OCI-LY7 (cell line): ENCODE measurements around the gene PTPRM. TPM values are rescaled to one million over a fixed set of nuclear protein-coding genes. Genes with fewer than 3 reads are reported as not detected.

Experiments
- BruUV-seq: library from RNA; stranded (reverse); fragments of 400-500 nt; replicated peaks from 2 replicates; lab custom pipeline; 2021; lab: Mats Ljungman, UMichigan
- CTCF ChIA-PET: fragments of 300-600 bp; sonication (Branson Sonifier 250); formaldehyde crosslinking; loops from one replicate; lab custom pipeline; 2022; ENCODE audit warnings: antibody characterized with exemption; ENCODE audit not compliant: unreplicated experiment; lab: Charles Lee
- POLR2A ChIA-PET: fragments of 300-600 bp; sonication (Branson Sonifier 250); formaldehyde crosslinking; loops from one replicate; lab custom pipeline; 2022; ENCODE audit warnings: antibody characterized with exemption; lab: Charles Lee
- DNase-seq: peaks from one replicate; pipeline ENCODE4 v3.0.0-alpha.2; 2015; ENCODE audit warnings: low spot score
- H2AFZ ChIP-seq: fragments of 200-600 bp; sonication (generic), shearing (Covaris generic); 2 replicates; pipeline ENCODE4 v1.6.1; 2014; ENCODE audit warnings: mild to moderate bottlenecking, antibody characterized with exemption, low read length, moderate library complexity
- H3K27ac ChIP-seq: fragments of 200-600 bp; sonication (generic); 2 replicates; pipeline ENCODE4 v1.5.1; 2014; ENCODE audit warnings: mixed run types, low read depth, mild to moderate bottlenecking, moderate library complexity, low read length, inconsistent platforms; ENCODE audit not compliant: poor library complexity, severe bottlenecking
- H3K36me3 ChIP-seq: fragments of 200-600 bp; sonication (generic); 2 replicates; pipeline ENCODE4 v1.6.1; 2014; ENCODE audit warnings: mild to moderate bottlenecking, antibody characterized with exemption, low read length, moderate library complexity, mixed read lengths; ENCODE audit not compliant: insufficient read depth
- H3K4me1 ChIP-seq: fragments of 200-600 bp; sonication (generic); 2 replicates; pipeline ENCODE4 v1.5.1; 2014; ENCODE audit warnings: mild to moderate bottlenecking, low read length; ENCODE audit not compliant: insufficient read depth, poor library complexity, severe bottlenecking
- H3K4me2 ChIP-seq: fragments of 200-600 bp; sonication (generic); 2 replicates; pipeline ENCODE4 v1.6.1; 2014; ENCODE audit warnings: mild to moderate bottlenecking, low read length
- H3K4me3 ChIP-seq: fragments of 200-600 bp; sonication (generic); 2 replicates; pipeline ENCODE4 v1.5.1; 2014; ENCODE audit warnings: mild to moderate bottlenecking, low read depth, low read length; ENCODE audit not compliant: poor library complexity, severe bottlenecking
- H3K79me2 ChIP-seq: fragments of 200-600 bp; sonication (generic); 2 replicates; pipeline ENCODE4 v1.6.1; 2016; ENCODE audit warnings: low read depth, mild to moderate bottlenecking, low read length, moderate library complexity, mixed read lengths; ENCODE audit not compliant: insufficient read depth
- H3K9me2 ChIP-seq: fragments of 200-600 bp; sonication (generic); 2 replicates; pipeline ENCODE4 v1.6.1; 2016; ENCODE audit warnings: mild to moderate bottlenecking, low read length, mixed read lengths; ENCODE audit not compliant: insufficient read depth
- H3K9me3 ChIP-seq: fragments of 200-600 bp; sonication (generic); 2 replicates; pipeline ENCODE4 v1.6.1; 2014; ENCODE audit warnings: mild to moderate bottlenecking, mixed run types, low read length, mixed read lengths
- H4K20me1 ChIP-seq: fragments of 200-600 bp; sonication (generic); 2 replicates; pipeline ENCODE4 v1.6.1; 2014; ENCODE audit warnings: mild to moderate bottlenecking, antibody characterized with exemption, low read length, moderate library complexity, mixed read lengths; ENCODE audit not compliant: insufficient read depth
- CTCF ChIP-seq: fragments of 200-600 bp; sonication (generic); conservative IDR thresholded peaks from 2 replicates; pipeline ENCODE4 v1.5.1; 2014; ENCODE audit warnings: mild to moderate bottlenecking, antibody characterized with exemption, low read length, moderate library complexity, mixed read lengths
- EZH2phosphoT487 ChIP-seq: fragments of 200-600 bp; sonication (generic); IDR thresholded peaks from 2 replicates; pipeline ENCODE4 v1.6.1; 2018; ENCODE audit warnings: low read depth, borderline replicate concordance, mild to moderate bottlenecking, mixed run types, antibody characterized with exemption, low read length, moderate library complexity, mixed read lengths
- intact Hi-C: fragments of 100-400 bp; cut with micrococcal nuclease; formaldehyde crosslinking; loops from one replicate; pipeline ENCODE4 v1.10.0; 2022; ENCODE audit not compliant: unreplicated experiment
- total RNA-seq, 2 experiments: library from RNA; depleted of rRNA in 1 of 2; stranded (reverse); fragments of >200 nt in 1 of 2; shearing (Covaris generic) in 1 of 2; gene quantifications; 2 replicates each; pipeline ENCODE4 v1.2.3, GENCODE V29; 2014 to 2022

The PTPRM gene
- total RNA-seq, 2 experiments from 2014 or later: not detected

DNA sequence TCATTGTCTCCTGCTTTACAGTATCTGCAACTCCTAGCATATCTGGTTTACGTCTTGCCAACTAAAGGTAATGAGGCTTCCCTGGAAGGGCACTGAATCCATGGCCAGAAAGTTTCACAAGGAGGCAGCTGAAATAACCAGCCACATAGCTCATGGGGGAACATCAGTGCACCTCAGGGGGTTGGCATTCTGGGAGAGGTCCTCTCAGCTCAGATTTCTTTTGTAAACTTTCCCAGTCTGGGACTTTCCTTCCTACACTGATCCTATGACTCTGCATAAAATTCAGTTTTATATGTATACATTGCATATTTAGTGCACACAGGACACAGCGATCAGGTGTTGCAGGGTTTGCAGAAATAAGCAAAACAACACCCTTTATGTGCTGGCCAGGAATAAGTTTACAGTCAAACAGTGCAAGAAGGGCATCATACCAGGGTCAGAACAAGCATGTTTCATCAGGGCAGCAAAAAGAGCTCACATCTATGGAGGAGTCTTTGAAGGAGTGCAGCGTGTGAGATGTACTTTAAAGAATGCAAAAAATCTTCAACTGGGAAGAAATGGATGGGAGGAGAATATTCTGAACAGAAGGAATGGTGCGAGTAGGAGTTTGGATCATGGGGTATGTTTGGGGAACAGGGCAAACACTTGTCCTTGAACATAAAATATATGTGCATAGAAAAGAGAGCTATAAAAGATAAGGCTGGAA, 801.5 kb downstream of the PTPRM start:
- H3K79me2 ChIP-seq: no peaks in the 10 kb centered on the region
- H3K27ac ChIP-seq: no peak overlapping the region
- H3K9me2 ChIP-seq: no peaks in the 10 kb centered on the region
- TF ChIP-seq CTCF: no peak
- no peak for TF ChIP-seq EZH2phosphoT487
- no peaks in the 10 kb centered on the region for H4K20me1 ChIP-seq
- intact Hi-C loops: no loop called here
- ChIA-PET POLR2A (no interaction called here), CTCF (no interaction called here)
- no peak overlapping the region for H3K4me3 ChIP-seq
- H3K9me3 ChIP-seq: no peaks in the 10 kb centered on the region
- H2AFZ ChIP-seq: no peak overlapping the region
- no peaks in the 10 kb centered on the region for H3K4me1 ChIP-seq
- no peak for DNase-seq
- no peaks in the 10 kb centered on the region for H3K36me3 ChIP-seq
- H3K4me2 ChIP-seq: no peak overlapping the region
- BruUV-seq: no TSS peak

DNA sequence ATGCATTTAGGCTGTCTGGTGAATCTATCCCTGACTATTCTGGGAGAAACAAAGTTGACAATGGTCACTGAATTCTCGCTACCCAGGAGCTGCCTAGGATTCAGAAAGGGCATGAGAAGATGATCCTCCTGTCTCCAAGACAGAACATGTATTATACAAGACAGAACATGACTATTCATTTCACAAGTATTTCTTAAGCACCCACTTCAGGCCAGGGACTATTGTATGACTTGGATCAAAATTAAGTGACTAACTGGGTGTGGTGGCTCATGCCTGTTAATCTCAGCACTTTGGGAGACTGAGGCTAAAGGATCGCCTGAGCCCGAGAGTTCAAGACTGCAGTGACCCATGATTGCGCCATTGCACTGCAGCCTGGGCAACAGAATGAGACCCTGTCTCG, 806.4 kb downstream of the PTPRM start:
- Histone ChIP-seq H3K4me1 (no peaks in the 10 kb centered on the region), H3K4me2 (no peak overlapping the region), H3K9me2 (no peaks in the 10 kb centered on the region), H3K36me3 (no peaks in the 10 kb centered on the region), H3K27ac (no peak overlapping the region), H3K79me2 (no peaks in the 10 kb centered on the region), H2AFZ (no peak overlapping the region), H4K20me1 (no peaks in the 10 kb centered on the region), H3K4me3 (no peak overlapping the region), H3K9me3 (no peaks in the 10 kb centered on the region)
- CTCF ChIA-PET: no interaction called here
- no peak for DNase-seq
- intact Hi-C loops: no loop called here
- no TSS peak for BruUV-seq
- TF ChIP-seq CTCF (no peak), EZH2phosphoT487 (no peak)
- POLR2A ChIA-PET: no interaction called here

GRCh38 chr18:8374676-8375075, 807.6 kb downstream of the PTPRM start:
- POLR2A ChIA-PET: interaction anchor here (0.8 to 0.9 kb wide), 2 partner anchors 11 to 27 kb away, joined by 4 read pairs; no protein-coding TSS in a partner anchor
- Histone ChIP-seq H3K4me1 (no peaks in the 10 kb centered on the region), H3K9me3 (no peaks in the 10 kb centered on the region), H2AFZ (no peak overlapping the region), H3K9me2 (no peaks in the 10 kb centered on the region), H3K4me3 (no peak overlapping the region), H3K27ac (no peak overlapping the region), H3K36me3 (no peaks in the 10 kb centered on the region), H3K79me2 (no peaks in the 10 kb centered on the region), H4K20me1 (no peaks in the 10 kb centered on the region), H3K4me2 (no peak overlapping the region)
- DNase-seq: no peak
- CTCF ChIA-PET: no interaction called here
- TF ChIP-seq EZH2phosphoT487 (no peak), CTCF (no peak)
- intact Hi-C loops: no loop called here
- no TSS peak for BruUV-seq
